Left renal cortex interstitium (tissue), 4 donors: ENCODE data around the gene CHRNA4. TPM values are rescaled to one million over a fixed set of nuclear protein-coding genes. Genes with fewer than 3 reads are reported as not detected.
"Not testable (repeated sequence)": the region's sequence is repeated elsewhere in the genome, so short reads cannot be mapped to it uniquely, and the experiment has no call there.

Experiments used
- DNase-seq, 4 donors: peaks; one replicate each; pipeline ENCODE4 v3.0.0-alpha.2; 2013; ENCODE audit warnings: low read depth in 4 of 4, low spot score in 2 of 4, missing footprints in 1 of 4
- polyA plus RNA-seq, 4 donors: library from polyadenylated mRNA; unstranded; fragments of 120-200 nt; gene quantifications; one replicate each; pipeline ENCODE4 v1.2.1, GENCODE V29; 2013; ENCODE audit not compliant: insufficient read length in 4 of 4

CHRNA4 gene
- polyA plus RNA-seq, 4 donors = 5.6 to 29.6 (median 12.3) TPM

DNA sequence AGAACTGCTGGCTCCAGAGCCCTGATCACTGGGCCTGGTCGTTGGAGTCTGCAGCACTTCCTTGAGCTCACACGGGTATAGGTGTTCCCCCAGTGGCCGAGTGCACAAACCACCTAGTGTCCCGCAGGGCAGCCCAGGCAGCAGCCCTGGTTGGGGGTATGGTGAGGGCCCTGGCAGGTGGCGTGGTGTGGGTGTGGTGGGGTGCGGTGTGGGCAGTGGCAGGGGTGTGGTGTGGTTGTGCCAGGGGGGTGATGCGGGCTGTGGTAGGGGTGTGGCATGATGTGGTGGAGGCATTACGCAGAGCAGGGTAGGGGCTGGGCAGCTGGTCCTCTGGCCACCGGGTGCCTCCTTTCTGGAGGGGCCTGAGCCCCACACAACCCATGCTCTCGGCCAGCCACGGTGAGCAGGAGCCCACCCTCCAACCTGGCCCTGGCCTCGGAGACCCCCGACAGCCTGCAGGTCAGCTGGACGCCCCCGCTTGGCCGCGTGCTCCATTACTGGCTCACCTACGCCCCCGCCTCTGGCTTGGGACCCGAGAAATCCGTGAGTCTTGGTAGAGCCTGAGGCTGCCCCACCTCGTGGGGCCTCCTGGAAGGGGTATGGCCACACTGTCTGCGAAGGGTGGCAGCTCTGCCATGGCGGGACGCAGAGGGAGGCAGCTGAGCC is 47.7 kb downstream of the CHRNA4 start:
- DNase-seq = no peak

DNA sequence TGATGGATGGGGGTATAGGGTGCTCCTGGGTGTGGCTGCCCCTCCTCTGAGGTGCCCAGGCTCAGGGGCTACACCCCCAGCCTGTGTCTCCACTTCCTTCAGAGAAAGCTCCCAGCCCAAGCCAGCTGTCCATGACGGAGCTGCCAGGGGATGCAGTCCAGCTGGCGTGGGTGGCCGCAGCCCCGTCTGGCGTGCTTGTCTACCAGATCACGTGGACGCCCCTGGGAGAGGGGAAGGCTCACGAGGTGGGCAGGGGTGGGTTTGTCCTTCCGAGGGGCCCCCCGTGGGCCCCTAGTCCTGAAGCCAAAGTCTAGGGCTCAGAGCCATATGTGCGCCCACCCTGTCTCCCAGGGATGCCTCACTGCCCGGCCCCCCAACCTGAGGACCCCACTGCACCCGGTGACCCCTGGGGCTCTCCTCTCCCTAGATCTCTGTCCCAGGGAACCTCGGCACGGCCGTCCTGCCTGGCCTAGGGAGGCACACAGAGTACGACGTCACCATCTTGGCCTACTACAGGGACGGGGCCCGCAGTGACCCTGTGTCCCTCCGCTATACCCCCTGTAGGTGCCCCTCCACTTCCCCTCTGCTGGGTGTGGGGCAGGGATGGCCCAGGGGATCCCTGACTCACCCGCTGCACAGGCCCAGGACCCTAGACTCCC is 48.3 kb downstream of the CHRNA4 start:
- DNase-seq = peak in 1 of 4 donors; percentile 45

DNA sequence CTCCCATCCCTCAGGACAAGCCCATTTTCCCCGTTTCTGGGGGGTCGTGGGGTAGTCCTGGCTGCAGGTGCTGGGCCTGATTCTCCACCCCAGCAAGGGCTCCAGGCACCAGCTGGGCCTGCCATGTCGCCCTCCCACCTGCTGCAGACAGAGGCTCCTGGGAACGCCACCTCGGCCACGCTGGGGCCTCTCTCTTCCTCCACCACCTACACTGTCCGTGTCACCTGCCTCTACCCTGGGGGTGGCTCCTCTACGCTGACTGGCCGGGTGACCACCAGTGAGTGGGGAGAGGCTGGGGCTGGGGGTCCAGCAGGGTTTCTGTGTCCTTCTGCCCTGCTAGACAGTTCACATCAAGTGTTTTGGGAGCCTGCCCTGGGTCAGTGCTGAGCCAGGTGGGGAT is 48.9 kb downstream of the CHRNA4 start:
- no peak for DNase-seq

- DNase-seq = no peak
Measured at GRCh38 chr20:63311833-63312243, 49.3 kb downstream of the CHRNA4 start.

DNA sequence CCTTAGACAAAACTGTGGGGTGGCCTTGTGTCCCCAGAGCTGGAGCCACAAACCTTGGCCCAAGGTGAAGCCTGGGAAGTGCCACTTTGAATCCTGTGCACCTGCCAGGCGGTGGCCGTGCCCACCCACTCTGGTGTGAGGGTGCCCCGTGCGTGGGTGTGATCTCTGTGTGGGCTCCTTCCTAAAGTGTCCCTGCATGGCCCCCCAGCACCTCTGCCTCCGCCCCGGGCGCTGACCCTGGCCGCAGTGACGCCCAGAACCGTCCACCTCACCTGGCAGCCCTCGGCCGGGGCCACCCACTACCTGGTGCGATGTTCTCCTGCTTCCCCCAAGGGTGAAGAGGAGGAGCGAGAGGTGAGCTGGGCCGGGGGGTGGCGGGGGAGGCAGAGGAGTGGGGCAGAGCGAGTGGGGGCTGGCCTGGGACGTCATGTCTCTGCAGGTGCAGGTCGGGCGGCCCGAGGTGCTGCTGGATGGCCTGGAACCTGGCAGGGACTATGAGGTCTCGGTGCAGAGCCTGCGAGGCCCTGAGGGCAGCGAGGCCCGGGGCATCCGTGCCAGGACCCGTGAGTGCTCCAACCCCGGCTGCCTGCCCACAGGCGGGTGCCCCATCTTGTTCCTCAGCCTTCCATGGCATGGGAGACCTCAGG is 49.8 kb downstream of the CHRNA4 start:
- no peak for DNase-seq

DNA sequence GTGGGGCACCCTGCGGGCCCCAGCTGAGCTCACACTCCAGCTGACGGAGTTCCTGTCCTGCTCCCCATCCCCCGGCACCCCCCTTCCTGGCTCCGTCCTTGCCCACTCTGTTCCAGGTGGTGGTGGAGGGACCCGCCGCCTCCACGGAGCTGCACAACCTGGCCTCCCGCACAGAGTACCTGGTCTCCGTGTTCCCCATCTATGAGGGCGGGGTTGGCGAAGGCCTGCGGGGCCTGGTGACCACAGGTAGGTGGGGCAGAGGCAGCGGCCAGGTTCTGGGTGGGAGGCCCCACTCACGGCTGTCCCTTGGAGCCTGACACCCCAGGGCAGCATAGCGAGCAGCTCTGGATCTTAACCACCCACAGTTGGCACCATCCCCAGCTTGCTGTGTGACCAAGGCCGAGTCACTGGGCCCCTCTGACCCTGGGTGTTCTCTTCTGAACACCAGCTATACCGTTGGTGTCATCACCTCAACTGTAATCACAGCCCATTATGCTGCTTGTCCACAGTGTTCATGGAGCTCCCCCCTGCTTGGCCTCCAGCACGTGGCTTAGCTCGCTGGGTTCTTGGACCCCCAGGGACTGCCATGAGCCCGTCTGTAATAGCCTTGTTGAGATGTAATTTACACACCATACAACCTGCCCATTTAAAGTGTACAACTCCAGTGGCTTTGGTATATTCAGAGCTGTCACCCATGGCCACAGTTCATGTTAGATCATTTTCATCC is 50.7 kb downstream of the CHRNA4 start:
- DNase-seq = no peak

- DNase-seq = no peak
Measured at GRCh38 chr20:63309261-63310071, 51.7 kb downstream of the CHRNA4 start.

DNA sequence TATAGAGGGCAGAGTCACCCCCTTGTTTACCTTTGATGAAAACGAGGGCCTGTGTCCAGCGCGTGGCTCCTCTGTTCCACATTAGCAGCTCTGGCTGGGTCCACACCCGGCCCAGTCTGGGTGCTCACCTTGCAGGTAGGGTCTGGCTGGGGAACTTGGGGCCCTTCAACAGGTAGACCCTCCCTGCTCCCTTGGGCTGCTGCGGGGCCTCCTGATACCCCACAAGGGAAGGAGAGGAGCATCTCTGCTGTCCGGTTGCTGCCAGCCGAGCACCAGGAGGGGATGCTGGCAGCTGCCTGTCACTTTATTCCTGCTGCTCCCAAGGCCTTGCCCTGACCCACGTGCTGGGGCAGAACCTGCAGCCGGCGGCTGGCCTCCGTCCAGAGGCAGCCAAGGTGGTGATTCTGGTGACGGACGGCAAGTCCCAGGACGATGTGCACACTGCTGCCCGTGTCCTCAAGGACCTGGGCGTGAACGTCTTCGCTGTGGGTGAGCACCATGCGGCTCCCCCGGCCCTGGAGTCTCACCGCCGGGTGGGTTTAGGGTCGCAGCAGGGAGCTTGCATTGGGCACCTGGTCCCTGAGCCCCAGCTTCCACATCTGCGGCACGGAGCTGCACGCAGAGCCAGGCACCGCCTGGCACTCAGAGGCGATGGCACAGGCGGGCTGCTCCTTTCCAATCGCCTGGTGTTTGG is 52.8 kb downstream of the CHRNA4 start:
- DNase-seq = no peak

DNA sequence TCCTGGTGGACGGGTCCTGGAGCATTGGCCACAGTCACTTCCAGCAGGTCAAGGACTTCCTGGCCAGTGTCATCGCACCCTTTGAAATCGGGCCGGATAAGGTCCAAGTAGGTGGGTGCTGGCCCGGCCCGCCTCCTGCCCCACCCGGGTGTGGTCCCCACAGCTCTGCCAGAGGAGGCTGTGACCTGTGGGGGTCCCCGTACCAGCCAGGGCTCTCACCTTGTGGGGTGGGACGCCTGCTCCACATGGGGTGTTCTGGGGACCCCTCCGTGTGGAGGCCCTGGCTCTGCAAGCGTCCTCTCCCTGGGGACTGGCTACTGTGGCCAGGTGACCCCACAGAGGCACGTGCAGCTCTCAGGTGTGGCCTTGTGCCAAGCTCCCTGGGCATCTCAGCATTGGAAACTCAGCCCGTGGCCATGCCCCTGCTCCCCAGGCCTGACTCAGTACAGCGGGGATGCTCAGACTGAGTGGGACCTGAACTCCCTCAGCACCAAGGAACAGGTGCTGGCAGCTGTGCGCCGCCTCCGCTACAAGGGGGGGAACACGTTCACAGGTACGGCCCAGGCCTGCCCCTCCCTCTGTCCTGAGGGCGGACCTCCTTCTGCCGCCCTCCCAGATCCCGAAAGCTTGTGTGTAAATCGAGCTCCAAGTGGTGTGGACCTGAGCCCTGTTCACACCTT is 53.5 kb downstream of the CHRNA4 start:
- no peak for DNase-seq

DNA sequence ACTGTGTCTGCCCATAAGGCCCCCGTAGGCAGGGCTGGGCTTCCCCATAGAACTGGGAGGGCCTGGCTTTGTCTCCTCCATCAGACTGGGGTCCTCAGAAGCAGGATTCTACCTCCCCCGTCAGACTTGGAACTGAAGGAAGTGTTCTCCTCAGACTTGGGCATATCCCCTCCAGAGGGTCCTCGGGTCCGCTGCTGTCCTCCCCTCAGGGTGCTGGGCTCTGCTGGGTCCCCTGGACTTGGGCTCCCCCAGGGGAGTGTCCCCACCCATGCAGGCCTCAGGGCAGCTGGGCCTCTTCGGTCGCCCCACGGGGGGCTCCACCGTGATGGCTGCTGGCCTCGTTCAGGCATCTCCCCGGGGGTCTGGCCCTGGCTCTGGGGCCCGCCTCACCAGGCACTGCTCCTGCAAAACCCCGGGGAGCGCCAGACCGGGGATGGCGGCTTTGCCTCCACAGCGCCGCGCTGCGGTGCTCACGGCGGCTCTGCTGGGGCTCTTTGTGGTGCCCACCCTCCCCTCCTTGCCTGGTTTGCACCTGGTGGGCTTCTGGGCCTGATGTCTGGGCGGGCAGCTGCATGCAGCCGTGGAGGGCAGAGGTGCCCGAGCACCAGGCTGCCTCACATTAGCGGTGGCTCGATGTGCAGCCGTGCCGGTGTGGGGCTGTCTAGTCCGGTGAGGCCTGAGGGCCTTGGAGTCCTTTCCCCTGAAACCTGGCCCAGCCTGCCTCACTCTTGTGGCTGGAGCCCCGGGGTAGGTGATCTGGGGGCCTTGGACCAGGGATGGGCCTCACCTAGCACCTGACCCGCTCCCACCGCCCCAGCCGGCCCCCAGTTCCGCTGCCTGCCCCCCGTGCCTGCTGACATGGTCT is 54.2 kb downstream of the CHRNA4 start:
- DNase-seq = no peak

- DNase-seq = not testable (repeated sequence)
Measured at GRCh38 chr20:63305933-63306672, 55.0 kb downstream of the CHRNA4 start.

DNA sequence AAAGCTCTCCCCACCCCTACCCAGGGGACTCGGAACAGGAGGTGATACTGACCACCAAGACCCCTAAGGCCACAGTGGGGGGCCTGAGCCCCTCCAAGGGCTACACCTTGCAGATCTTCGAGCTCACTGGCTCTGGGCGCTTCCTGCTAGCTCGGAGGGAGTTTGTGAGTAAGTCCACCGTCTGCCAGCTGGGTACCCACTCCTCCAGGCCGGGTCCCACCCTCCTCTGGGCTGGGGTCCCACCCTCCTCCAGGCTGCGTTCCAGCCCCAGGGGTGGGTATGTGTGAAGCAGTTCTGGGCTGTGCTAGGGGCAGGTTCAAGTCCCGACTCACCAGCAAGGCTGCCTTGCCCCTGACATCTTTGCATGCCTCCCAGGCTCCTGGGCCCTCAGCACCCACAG is 55.8 kb downstream of the CHRNA4 start:
- DNase-seq = no peak

DNA sequence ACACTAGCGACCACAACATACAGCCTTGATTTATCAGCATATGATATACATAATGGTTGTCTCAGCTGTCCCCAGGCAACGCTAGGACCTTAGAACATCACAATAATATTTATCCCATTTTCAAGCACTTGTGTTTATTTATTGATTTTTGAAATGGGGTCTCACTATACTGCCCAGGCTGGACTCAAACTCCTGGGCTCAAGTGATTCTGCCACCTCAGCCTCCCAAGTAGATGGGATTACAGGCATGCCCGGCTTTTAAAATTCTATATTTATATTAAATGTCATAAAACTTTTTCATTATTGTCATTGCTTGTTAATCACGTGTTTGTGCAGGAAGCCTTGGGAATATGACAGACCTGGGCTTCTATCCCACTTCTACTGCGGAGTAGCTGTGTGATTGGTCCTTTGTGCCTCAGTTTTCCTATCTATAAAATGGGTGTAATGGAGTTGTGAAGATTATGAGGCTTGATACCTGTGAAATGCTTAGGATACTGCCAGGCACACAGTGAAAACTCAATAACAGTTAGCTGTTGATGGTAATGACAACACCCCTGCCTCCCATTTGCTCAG is 58.0 kb downstream of the CHRNA4 start:
- DNase-seq = no peak

- no peak for DNase-seq
Measured at GRCh38 chr20:63301671-63302070, 59.5 kb downstream of the CHRNA4 start.

DNA sequence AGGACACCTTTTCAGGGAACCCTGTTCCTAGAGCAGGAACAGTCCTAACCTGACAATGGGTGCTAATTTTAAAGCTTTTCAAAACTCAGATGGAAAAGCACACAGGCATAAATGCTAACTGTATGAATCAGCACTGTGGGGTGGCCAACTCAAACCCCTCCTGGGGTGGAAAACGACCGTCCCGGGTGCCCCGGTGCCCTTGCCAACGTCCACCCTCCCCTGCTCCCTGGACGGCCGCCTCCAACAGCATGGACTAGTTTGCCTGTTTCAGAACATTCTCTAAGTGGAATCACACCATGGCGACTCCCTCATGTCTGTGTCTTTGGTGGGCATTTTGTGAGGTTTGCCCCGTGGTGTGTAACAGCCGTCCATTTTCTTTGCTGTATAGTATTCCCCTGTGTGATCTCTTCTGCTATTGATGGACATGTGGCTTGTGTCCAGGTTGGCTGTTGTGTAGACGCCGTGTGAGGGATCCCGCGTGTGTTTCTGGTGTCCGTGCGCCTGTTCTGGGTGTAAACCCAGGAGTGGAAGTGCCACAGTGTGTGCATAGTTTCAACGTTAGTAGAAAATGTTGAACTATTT is 62.3 kb downstream of the CHRNA4 start:
- DNase-seq = no peak

DNA sequence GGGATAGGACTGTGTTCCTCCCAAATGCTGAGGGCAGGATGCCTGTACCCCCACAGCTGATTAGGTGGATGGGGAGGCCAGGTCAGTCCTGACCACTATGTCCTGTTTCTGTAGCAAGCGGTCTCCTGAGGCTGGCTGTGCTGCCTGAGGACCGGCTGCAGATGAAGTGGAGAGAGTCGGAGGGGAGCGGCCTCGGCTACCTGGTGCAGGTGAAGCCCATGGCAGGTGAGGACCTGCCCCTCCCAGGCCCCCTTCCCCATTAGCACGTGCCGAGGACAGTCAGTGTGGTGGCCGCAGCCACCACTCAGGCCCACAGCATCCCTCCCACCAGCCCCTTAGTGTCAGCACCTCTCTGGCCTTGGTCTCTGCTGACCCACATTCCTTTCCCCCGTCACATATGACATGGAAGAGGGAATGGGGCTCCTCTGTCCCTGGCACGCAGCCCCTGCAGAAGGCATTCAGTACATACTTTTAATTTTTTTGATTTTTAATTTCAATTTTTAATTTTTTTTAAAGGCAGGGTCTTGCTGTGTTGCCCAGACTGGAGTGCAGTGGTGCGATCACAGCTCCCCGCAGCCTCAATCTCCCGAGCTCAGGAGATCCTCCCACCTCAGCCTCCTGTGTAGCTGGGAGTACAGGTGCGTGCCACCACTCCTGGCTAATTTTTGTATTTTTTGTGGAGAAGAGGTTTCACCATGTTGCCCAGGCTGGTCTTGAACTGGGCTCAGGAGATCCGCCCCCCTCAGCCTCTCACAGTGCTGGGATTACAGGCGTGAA is 63.2 kb downstream of the CHRNA4 start:
- no peak for DNase-seq
